Neural cell (in vitro differentiated cells): Measurements from ENCODE around the gene IPO11.

Experiments used
- EP300 ChIP-seq: fragments of 450-650 bp; conservative IDR thresholded peaks from 2 replicates; pipeline ENCODE4 v1.6.1; 2014; ENCODE audit warnings: antibody characterized with exemption, mild to moderate bottlenecking, moderate library complexity; ENCODE audit not compliant: poor library complexity, severe bottlenecking
- EZH2 ChIP-seq: fragments of 200-600, 300-800 bp; shearing (Covaris generic), sonication (generic); IDR thresholded peaks from 2 replicates; pipeline ENCODE4 v1.6.1; 2014; ENCODE audit warnings: antibody characterized with exemption, low read length, borderline replicate concordance, mild to moderate bottlenecking; ENCODE audit not compliant: insufficient read depth, poor library complexity, severe bottlenecking
- POLR2AphosphoS5 ChIP-seq: IDR thresholded peaks from 2 replicates; pipeline ENCODE4 v1.6.1; 2012
- RAD21 ChIP-seq: fragments of 450-650 bp; conservative IDR thresholded peaks from 2 replicates; pipeline ENCODE4 v1.6.1; 2014; ENCODE audit warnings: antibody characterized with exemption, mild to moderate bottlenecking, moderate library complexity
- SMC3 ChIP-seq: fragments of 450-650 bp; conservative IDR thresholded peaks from 2 replicates; pipeline ENCODE4 v1.6.1; 2014; ENCODE audit warnings: antibody characterized with exemption, mild to moderate bottlenecking, moderate library complexity; ENCODE audit not compliant: poor library complexity
- TAF1 ChIP-seq: IDR thresholded peaks from 2 replicates; pipeline ENCODE4 v1.6.1; 2012; ENCODE audit warnings: low read depth
- TF ChIP-seq, protein P1 (sequence below): fragments of 450-650 bp; IDR thresholded peaks from 2 replicates; pipeline ENCODE4 v1.5.1; 2014; ENCODE audit warnings: antibody characterized with exemption, mild to moderate bottlenecking, moderate library complexity; ENCODE audit not compliant: poor library complexity, severe bottlenecking
- TF ChIP-seq, protein P2 (sequence below): IDR thresholded peaks from 2 replicates; pipeline ENCODE4 v1.6.1; 2012; ENCODE audit warnings: borderline replicate concordance

DNA sequence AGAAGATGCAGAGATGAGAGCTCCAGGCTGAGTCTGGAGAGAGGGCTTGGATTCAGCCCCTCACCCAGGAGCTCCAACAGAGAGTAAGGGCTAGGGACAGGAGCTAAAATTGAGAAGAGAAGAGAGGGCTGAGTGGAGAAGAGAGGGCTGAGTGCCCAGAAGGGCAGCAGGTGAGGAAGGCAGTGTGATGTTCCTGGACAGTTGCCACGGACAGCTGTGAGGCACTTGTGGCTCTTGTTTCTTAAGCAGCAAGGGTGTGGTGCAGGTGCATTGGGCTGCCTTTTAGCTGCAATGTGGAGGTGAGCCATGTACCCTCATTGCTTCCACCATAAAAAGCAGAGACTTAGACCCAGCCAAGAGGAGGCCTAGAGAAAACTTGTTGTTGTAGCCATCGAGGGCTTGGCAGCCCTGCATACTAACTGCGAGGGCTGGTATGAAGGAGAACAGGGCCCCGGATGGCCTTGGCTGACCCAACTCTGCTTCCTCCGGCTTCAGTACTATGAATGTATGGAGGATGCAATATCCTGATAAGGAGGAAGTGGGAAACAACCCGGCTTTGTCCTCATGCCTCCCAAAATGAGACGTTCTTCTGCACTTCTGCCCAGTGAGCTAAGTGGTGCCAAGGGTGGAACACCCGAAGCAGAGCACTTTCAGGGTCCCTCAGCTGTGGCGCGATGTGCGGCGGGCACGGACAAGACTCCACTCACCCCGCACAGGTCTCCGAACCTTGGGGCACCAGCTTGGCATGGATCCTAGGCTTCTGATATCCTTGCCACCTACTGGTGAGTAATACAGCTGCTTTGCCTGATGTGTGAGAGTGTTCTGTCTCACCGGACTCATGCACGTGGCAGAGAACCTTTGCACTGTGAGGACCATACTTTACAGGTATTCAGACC is 231.2 kb downstream of the IPO11 start:
- TF ChIP-seq EP300, result no peak
- TF ChIP-seq RAD21, result no peak
- TF ChIP-seq, protein P1, sequence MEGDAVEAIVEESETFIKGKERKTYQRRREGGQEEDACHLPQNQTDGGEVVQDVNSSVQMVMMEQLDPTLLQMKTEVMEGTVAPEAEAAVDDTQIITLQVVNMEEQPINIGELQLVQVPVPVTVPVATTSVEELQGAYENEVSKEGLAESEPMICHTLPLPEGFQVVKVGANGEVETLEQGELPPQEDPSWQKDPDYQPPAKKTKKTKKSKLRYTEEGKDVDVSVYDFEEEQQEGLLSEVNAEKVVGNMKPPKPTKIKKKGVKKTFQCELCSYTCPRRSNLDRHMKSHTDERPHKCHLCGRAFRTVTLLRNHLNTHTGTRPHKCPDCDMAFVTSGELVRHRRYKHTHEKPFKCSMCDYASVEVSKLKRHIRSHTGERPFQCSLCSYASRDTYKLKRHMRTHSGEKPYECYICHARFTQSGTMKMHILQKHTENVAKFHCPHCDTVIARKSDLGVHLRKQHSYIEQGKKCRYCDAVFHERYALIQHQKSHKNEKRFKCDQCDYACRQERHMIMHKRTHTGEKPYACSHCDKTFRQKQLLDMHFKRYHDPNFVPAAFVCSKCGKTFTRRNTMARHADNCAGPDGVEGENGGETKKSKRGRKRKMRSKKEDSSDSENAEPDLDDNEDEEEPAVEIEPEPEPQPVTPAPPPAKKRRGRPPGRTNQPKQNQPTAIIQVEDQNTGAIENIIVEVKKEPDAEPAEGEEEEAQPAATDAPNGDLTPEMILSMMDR, result no peak
- TF ChIP-seq EZH2, result no peak
- TF ChIP-seq, protein P2, sequence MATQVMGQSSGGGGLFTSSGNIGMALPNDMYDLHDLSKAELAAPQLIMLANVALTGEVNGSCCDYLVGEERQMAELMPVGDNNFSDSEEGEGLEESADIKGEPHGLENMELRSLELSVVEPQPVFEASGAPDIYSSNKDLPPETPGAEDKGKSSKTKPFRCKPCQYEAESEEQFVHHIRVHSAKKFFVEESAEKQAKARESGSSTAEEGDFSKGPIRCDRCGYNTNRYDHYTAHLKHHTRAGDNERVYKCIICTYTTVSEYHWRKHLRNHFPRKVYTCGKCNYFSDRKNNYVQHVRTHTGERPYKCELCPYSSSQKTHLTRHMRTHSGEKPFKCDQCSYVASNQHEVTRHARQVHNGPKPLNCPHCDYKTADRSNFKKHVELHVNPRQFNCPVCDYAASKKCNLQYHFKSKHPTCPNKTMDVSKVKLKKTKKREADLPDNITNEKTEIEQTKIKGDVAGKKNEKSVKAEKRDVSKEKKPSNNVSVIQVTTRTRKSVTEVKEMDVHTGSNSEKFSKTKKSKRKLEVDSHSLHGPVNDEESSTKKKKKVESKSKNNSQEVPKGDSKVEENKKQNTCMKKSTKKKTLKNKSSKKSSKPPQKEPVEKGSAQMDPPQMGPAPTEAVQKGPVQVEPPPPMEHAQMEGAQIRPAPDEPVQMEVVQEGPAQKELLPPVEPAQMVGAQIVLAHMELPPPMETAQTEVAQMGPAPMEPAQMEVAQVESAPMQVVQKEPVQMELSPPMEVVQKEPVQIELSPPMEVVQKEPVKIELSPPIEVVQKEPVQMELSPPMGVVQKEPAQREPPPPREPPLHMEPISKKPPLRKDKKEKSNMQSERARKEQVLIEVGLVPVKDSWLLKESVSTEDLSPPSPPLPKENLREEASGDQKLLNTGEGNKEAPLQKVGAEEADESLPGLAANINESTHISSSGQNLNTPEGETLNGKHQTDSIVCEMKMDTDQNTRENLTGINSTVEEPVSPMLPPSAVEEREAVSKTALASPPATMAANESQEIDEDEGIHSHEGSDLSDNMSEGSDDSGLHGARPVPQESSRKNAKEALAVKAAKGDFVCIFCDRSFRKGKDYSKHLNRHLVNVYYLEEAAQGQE, result no peak
- no peak for TF ChIP-seq SMC3
- no peak for TF ChIP-seq POLR2AphosphoS5
- TF ChIP-seq TAF1, result no peak
